ENCODE results near the gene COMT.

COMT gene

DNA sequence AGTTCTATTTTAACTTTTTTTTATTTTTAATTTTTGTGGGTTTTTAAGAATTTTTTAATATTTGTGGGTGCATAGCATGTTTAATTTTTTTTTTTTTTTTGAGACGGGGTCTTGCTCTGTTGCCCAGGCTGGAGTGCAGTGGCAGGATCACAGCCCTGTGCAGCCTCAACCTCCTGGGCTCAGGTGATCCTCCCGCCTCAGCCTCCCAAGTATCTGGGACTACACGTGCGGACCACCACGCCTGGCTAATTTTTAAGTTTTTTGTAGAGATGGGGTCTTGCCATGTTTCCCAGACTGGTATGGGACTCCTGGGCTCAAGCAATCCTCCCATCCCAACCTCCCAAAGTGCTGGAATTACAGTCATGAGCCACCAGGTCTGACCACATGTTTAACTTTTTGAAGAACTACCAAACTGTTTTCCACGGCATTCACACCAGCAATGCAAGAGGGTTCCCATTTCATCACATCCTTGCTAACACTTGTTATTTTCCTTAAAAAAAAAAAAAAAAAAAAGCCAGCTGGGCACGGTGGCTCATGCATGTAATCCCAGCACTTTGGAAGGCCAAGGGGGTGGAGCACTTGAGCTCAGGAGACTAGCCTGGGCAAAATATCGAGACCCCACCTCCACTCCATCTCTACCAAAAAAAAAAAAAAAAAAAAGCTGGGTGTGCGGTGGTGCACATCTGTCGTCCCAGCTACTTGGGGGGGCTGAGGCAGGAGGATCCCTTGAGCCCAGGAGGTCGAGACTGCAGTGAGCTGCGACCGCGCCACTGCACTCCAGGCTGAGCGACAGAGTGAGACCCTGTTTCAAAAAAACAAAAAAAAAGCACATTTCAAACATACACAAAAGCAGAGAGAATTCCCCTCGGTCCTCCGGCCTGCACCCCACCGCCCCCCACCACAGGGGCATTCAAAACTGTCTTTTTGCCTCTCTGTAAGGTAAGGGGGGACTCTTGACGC is 16.8 kb downstream of the COMT start:
- Histone ChIP-seq H3K9ac (ENCODE audit: low read length in 5 of 5) (peak overlapping the region in 1 of 5 donors; percentile 31), H3K4me3 (ENCODE audit: low read depth in 1 of 5, low read length in 5 of 5) (peak overlapping the region in 3 of 5 donors; percentile 8 to 43 (median 36)), H3K36me3 (ENCODE audit: control insufficient read depth in 5 of 5, insufficient read depth in 5 of 5, low read length in 5 of 5) (peaks cover 0 to 15% (median under 1%) of the 10 kb centered on the region in 5 donors), H3K27me3 (ENCODE audit: control insufficient read depth in 5 of 5, insufficient read depth in 4 of 5, low read length in 5 of 5) (no peaks in the 10 kb centered on the region), H3K27ac (ENCODE audit: low read depth, low read length) (no peak overlapping the region), H3K4me1 (ENCODE audit: control insufficient read depth in 5 of 5, insufficient read depth in 5 of 5, low read length in 5 of 5) (peaks cover 2 to 44% (median 25%) of the 10 kb centered on the region in 5 donors), H3K9me3 (ENCODE audit: control insufficient read depth in 5 of 5, low read length in 5 of 5) (no peaks in the 10 kb centered on the region)

DNA sequence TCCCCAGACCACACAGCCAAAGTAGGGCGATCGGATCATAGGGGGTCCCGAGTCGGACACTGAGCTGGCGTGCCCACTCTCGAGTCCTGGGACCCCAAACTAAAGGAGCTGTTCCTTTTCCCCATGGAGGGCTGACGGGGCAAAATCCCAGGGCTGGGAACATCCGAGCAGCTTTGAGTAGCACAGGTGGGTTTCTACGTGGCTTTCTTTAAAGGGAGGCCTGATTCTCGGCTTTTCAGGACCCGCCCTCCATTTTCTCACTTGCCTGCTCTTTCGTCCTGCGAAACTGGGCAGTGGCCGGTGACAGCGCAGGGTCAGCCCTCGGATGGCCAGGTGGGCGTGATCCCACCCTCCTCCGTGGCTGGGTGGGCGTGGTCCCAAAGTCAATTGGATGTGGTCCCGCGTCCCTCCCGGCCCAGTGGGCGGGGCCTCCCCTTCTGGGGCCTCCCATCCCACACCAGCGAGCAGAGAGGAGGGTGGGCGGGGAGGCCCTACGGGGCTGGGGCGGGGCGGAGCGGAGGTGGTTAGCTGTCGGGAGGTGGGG is 17.5 kb downstream of the COMT start:
- H3K36me3 ChIP-seq (ENCODE audit: control insufficient read depth in 5 of 5, insufficient read depth in 5 of 5, low read length in 5 of 5): peaks cover 0 to 22% (median 7%) of the 10 kb centered on the region in 5 donors
- H3K27me3 ChIP-seq (ENCODE audit: control insufficient read depth in 5 of 5, insufficient read depth in 4 of 5, low read length in 5 of 5): no peaks in the 10 kb centered on the region
- H3K9ac ChIP-seq (ENCODE audit: low read length in 5 of 5): peak overlapping the region in 1 of 5 donors; percentile 31
- no peak overlapping the region for H3K27ac ChIP-seq (ENCODE audit: low read depth, low read length)
- H3K4me1 ChIP-seq (ENCODE audit: control insufficient read depth in 5 of 5, insufficient read depth in 5 of 5, low read length in 5 of 5): peaks cover 2 to 38% (median 20%) of the 10 kb centered on the region in 5 donors
- H3K9me3 ChIP-seq (ENCODE audit: control insufficient read depth in 5 of 5, low read length in 5 of 5): no peaks in the 10 kb centered on the region
- H3K4me3 ChIP-seq (ENCODE audit: low read depth in 1 of 5, low read length in 5 of 5): peak overlapping the region in 3 of 5 donors; percentile 8 to 43 (median 36)

DNA sequence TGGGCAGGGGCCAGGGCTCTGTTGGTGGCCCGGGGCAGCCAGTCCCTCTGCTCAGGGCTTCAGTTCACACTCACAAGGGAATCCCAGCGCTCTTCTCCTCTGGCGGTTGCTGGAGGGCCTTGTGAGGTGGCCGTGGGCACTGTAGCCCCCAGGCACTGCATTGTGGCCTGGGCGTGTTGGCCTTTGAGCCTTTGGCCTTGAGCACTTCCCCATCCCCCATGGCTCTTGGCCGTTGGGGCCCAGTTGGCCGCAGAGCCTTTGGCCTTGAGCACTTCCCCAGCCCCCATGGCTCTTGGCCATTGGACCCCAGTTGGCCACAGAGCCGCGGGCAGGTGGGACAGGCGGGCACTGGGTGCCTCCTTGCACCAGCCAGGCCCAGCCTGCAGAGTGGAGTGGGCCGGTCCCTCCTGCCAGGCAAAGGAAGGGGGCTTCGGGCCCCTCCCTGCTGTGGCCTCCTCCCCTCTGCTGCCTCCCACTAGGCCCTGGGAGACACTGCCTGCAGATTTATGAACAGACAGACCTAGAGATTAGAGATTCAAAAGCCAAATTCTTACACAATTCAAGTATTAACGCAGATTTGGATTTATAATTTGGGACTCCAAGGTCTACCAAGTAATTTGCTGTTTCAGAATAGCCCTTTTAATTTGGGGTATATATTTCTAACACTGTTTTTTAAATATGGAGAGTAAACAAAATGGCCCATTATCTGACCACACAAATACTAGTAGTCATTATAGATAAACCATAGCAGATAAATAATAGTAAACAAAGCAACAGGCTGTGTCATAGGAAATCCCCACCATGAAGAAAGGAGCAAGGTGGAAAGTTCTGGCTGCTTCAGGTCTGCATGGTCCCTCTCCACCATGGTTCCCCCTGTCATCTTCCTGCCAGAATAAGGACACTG is 18.3 kb downstream of the COMT start:
- Histone ChIP-seq H3K27ac (ENCODE audit: low read depth, low read length) (no peak overlapping the region), H3K27me3 (ENCODE audit: control insufficient read depth in 5 of 5, insufficient read depth in 4 of 5, low read length in 5 of 5) (no peaks in the 10 kb centered on the region), H3K9me3 (ENCODE audit: control insufficient read depth in 5 of 5, low read length in 5 of 5) (no peaks in the 10 kb centered on the region), H3K9ac (ENCODE audit: low read length in 5 of 5) (peak overlapping the region in 1 of 5 donors; percentile 31), H3K4me3 (ENCODE audit: low read depth in 1 of 5, low read length in 5 of 5) (peak overlapping the region in 1 of 5 donors; percentile 7), H3K36me3 (ENCODE audit: control insufficient read depth in 5 of 5, insufficient read depth in 5 of 5, low read length in 5 of 5) (peaks cover 0 to 29% (median 14%) of the 10 kb centered on the region in 5 donors), H3K4me1 (ENCODE audit: control insufficient read depth in 5 of 5, insufficient read depth in 5 of 5, low read length in 5 of 5) (peaks cover 2 to 38% (median 20%) of the 10 kb centered on the region in 5 donors)

DNA sequence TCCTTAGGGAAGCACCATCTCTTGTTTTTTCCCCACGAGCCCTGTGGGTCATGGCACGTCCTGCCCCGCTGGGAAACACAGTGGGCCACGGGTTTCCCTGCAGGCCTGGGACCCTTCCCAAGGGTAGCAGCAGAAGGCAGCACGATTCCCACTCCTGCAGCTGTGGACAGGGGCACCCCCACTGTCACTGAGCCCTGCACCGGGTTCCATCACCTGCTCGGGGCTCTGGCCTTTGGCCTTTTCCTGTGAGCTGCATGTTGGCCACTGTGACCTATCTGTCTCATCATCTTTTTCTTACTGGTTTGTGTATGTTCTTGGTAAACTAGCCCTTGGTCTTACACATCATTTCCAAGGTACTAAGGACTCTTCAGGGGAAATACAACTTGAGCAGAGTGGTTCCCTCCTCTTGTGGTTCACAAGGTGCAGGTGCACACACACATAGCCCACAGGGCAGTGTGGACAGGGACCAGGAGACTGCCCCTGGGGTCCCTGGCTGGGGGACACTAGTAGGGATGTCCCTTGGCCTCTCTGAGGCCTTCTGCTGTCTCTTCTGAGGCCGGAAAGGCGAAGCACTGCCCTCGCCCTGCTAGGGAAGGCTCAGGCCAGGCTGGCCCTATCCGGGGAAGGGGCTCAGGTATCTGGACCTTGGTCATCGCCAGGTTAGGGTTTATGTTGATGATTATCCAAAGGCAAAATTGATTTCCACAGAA is 19.1 kb downstream of the COMT start:
- Histone ChIP-seq H3K9me3 (ENCODE audit: control insufficient read depth in 5 of 5, low read length in 5 of 5) (no peaks in the 10 kb centered on the region), H3K9ac (ENCODE audit: low read length in 5 of 5) (no peak overlapping the region), H3K4me3 (ENCODE audit: low read depth in 1 of 5, low read length in 5 of 5) (no peak overlapping the region), H3K27ac (ENCODE audit: low read depth, low read length) (no peak overlapping the region), H3K36me3 (ENCODE audit: control insufficient read depth in 5 of 5, insufficient read depth in 5 of 5, low read length in 5 of 5) (peaks cover 0 to 36% (median 17%) of the 10 kb centered on the region in 5 donors), H3K4me1 (ENCODE audit: control insufficient read depth in 5 of 5, insufficient read depth in 5 of 5, low read length in 5 of 5) (peaks cover 2 to 38% (median 20%) of the 10 kb centered on the region in 5 donors), H3K27me3 (ENCODE audit: control insufficient read depth in 5 of 5, insufficient read depth in 4 of 5, low read length in 5 of 5) (no peaks in the 10 kb centered on the region)

- no peaks in the 10 kb centered on the region for H3K27me3 ChIP-seq (ENCODE audit: control insufficient read depth in 5 of 5, insufficient read depth in 4 of 5, low read length in 5 of 5)
- H3K9me3 ChIP-seq (ENCODE audit: control insufficient read depth in 5 of 5, low read length in 5 of 5): no peaks in the 10 kb centered on the region
- peaks cover 2 to 38% (median 20%) of the 10 kb centered on the region in 5 donors for H3K4me1 ChIP-seq (ENCODE audit: control insufficient read depth in 5 of 5, insufficient read depth in 5 of 5, low read length in 5 of 5)
- H3K27ac ChIP-seq (ENCODE audit: low read depth, low read length): no peak overlapping the region
- H3K4me3 ChIP-seq (ENCODE audit: low read depth in 1 of 5, low read length in 5 of 5): no peak overlapping the region
- no peak overlapping the region for H3K9ac ChIP-seq (ENCODE audit: low read length in 5 of 5)
- peaks cover 0 to 41% (median 19%) of the 10 kb centered on the region in 5 donors for H3K36me3 ChIP-seq (ENCODE audit: control insufficient read depth in 5 of 5, insufficient read depth in 5 of 5, low read length in 5 of 5)
Observed at GRCh38 chr22:19961201-19961580, 19.6 kb downstream of the COMT start.

DNA sequence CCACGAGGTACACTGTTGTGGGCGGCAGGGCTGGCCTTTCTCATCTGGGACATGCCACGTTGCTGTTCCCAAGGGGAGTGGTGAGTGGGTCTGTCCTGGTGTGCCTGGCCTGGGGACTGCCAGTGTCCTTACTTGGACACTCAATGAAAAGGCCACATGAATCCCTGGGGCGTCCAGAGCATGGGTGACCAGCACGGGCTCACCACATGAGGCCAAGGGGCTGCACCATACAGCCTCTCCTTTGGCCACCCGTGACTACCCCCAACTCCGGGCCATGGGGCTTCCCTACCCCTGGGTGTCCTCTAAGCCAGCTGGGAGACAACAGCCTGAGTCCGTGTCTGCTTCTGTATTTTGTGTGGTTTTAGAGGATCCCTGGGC is 20.3 kb downstream of the COMT start:
- Histone ChIP-seq H3K27me3 (ENCODE audit: control insufficient read depth in 5 of 5, insufficient read depth in 4 of 5, low read length in 5 of 5) (no peaks in the 10 kb centered on the region), H3K4me1 (ENCODE audit: control insufficient read depth in 5 of 5, insufficient read depth in 5 of 5, low read length in 5 of 5) (peaks cover 2 to 38% (median 20%) of the 10 kb centered on the region in 5 donors), H3K4me3 (ENCODE audit: low read depth in 1 of 5, low read length in 5 of 5) (no peak overlapping the region), H3K36me3 (ENCODE audit: control insufficient read depth in 5 of 5, insufficient read depth in 5 of 5, low read length in 5 of 5) (peaks cover 0 to 47% (median 24%) of the 10 kb centered on the region in 5 donors), H3K27ac (ENCODE audit: low read depth, low read length) (no peak overlapping the region), H3K9ac (ENCODE audit: low read length in 5 of 5) (peak overlapping the region in 1 of 5 donors; percentile 20), H3K9me3 (ENCODE audit: control insufficient read depth in 5 of 5, low read length in 5 of 5) (no peaks in the 10 kb centered on the region)

GRCh38 chr22:19962246-19962908 is 20.8 kb downstream of the COMT start:
- Histone ChIP-seq H3K9ac (ENCODE audit: low read length in 5 of 5) (no peak overlapping the region), H3K9me3 (ENCODE audit: control insufficient read depth in 5 of 5, low read length in 5 of 5) (no peaks in the 10 kb centered on the region), H3K36me3 (ENCODE audit: control insufficient read depth in 5 of 5, insufficient read depth in 5 of 5, low read length in 5 of 5) (peaks cover 0 to 52% (median 29%) of the 10 kb centered on the region in 5 donors), H3K4me3 (ENCODE audit: low read depth in 1 of 5, low read length in 5 of 5) (no peak overlapping the region), H3K27ac (ENCODE audit: low read depth, low read length) (no peak overlapping the region), H3K4me1 (ENCODE audit: control insufficient read depth in 5 of 5, insufficient read depth in 5 of 5, low read length in 5 of 5) (peaks cover 2 to 38% (median 20%) of the 10 kb centered on the region in 5 donors), H3K27me3 (ENCODE audit: control insufficient read depth in 5 of 5, insufficient read depth in 4 of 5, low read length in 5 of 5) (no peaks in the 10 kb centered on the region)

DNA sequence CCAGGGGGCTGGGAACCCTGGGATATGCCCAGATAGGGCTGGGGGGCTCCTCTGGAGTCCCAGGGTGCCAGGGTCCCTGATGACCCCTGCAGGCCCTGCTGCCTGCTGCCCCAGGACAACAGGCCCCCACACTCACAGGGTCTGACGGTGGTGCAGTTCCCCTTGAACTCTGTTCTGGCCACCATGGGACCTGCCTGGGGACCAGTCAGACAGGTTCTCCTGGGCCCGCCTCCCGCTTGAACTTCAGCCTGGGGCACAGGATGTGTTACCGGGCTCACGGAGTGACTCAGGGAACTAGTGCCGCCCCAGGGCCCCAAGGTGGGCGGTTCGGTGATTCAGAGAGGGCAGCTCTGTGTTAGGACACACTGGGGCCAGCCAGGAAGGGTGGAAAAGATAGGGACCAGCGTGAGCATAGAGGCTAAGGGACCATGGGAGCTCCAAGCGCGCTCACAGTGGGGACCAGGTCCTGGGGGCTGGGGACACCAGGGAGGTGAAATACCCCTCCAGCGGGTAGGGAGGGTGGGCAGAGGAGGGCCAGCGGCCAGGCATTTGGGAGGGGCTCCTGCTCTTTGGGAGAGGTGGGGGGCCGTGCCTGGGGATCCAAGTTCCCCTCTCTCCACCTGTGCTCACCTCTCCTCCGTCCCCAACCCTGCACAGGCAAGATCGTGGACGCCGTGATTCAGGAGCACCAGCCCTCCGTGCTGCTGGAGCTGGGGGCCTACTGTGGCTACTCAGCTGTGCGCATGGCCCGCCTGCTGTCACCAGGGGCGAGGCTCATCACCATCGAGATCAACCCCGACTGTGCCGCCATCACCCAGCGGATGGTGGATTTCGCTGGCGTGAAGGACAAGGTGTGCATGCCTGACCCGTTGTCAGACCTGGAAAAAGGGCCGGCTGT is 21.6 kb downstream of the COMT start:
- Histone ChIP-seq H3K4me3 (ENCODE audit: low read depth in 1 of 5, low read length in 5 of 5) (no peak overlapping the region), H3K9me3 (ENCODE audit: control insufficient read depth in 5 of 5, low read length in 5 of 5) (no peaks in the 10 kb centered on the region), H3K36me3 (ENCODE audit: control insufficient read depth in 5 of 5, insufficient read depth in 5 of 5, low read length in 5 of 5) (peaks cover 0 to 58% (median 37%) of the 10 kb centered on the region in 5 donors), H3K27me3 (ENCODE audit: control insufficient read depth in 5 of 5, insufficient read depth in 4 of 5, low read length in 5 of 5) (no peaks in the 10 kb centered on the region), H3K4me1 (ENCODE audit: control insufficient read depth in 5 of 5, insufficient read depth in 5 of 5, low read length in 5 of 5) (peaks cover 2 to 38% (median 20%) of the 10 kb centered on the region in 5 donors), H3K9ac (ENCODE audit: low read length in 5 of 5) (no peak overlapping the region), H3K27ac (ENCODE audit: low read depth, low read length) (no peak overlapping the region)
